Measurements from ENCODE around the gene PTPN7.
"Not testable (repeated sequence)": the region's sequence is repeated elsewhere in the genome, so short reads cannot be mapped to it uniquely, and the experiment has no call there.

Gene PTPN7

GRCh38 chr1:202130816-202131522 lies 29.4 kb downstream of the PTPN7 start:
- no peak for DNase-seq (ENCODE audit: low read depth in 2 of 2)

- DNase-seq (ENCODE audit: low read depth in 2 of 2): no peak
Measured at GRCh38 chr1:202130297-202130721, 30.1 kb downstream of the PTPN7 start.

- no peak for DNase-seq (ENCODE audit: low read depth in 2 of 2)
Measured at GRCh38 chr1:202129453-202130296, 30.7 kb downstream of the PTPN7 start.

GRCh38 chr1:202127836-202128622 lies 32.4 kb downstream of the PTPN7 start:
- DNase-seq (ENCODE audit: low read depth in 2 of 2): no peak

- no peak for DNase-seq (ENCODE audit: low read depth in 2 of 2)
Measured at GRCh38 chr1:202127061-202127460, 33.3 kb downstream of the PTPN7 start.

GRCh38 chr1:202126426-202126825 lies 34.0 kb downstream of the PTPN7 start:
- no peak for DNase-seq (ENCODE audit: low read depth in 2 of 2)

GRCh38 chr1:202125611-202126010 lies 34.8 kb downstream of the PTPN7 start:
- no peak for DNase-seq (ENCODE audit: low read depth in 2 of 2)

GRCh38 chr1:202124142-202124541 lies 36.3 kb downstream of the PTPN7 start:
- DNase-seq (ENCODE audit: low read depth in 2 of 2): no peak

GRCh38 chr1:202123336-202123813 lies 37.0 kb downstream of the PTPN7 start:
- no peak for DNase-seq (ENCODE audit: low read depth in 2 of 2)

GRCh38 chr1:202122639-202123335 lies 37.6 kb downstream of the PTPN7 start, which contains the start of gene GPR37L1:
Gene GPR37L1 (plus strand): TSS chr1:202122917. CDS start chr1:202122964, 47 bp downstream.
- DNase-seq (ENCODE audit: low read depth in 2 of 2): no peak

GRCh38 chr1:202121006-202121405 lies 39.4 kb downstream of the PTPN7 start:
- DNase-seq (ENCODE audit: low read depth in 2 of 2): no peak

- no peak for DNase-seq (ENCODE audit: low read depth in 2 of 2)
Measured at GRCh38 chr1:202117898-202118371, 42.5 kb downstream of the PTPN7 start.

- DNase-seq (ENCODE audit: low read depth in 2 of 2): no peak
Measured at GRCh38 chr1:202116287-202116686, 44.1 kb downstream of the PTPN7 start.

- DNase-seq (ENCODE audit: low read depth in 2 of 2): no peak
Measured at GRCh38 chr1:202113690-202114300, 46.6 kb downstream of the PTPN7 start.

GRCh38 chr1:202112859-202113689 lies 47.3 kb downstream of the PTPN7 start:
- DNase-seq (ENCODE audit: low read depth in 2 of 2): no peak

GRCh38 chr1:202111589-202111988 lies 48.8 kb downstream of the PTPN7 start:
- DNase-seq (ENCODE audit: low read depth in 2 of 2): not testable (repeated sequence)

- DNase-seq (ENCODE audit: low read depth in 2 of 2): no peak
Measured at GRCh38 chr1:202110977-202111376, 49.4 kb downstream of the PTPN7 start.

- DNase-seq (ENCODE audit: low read depth in 2 of 2): no peak
Measured at GRCh38 chr1:202107801-202108731, 52.3 kb downstream of the PTPN7 start.

- DNase-seq (ENCODE audit: low read depth in 2 of 2): no peak
Measured at GRCh38 chr1:202107321-202107761, 53.1 kb downstream of the PTPN7 start.

Measured in activated CD4-positive, alpha-beta T cell treated with anti-CD3 and anti-CD28 coated beads for 24 hours (primary cell).